ENCODE measurements around the gene TGFBR3. TPM values are rescaled to one million over a fixed set of nuclear protein-coding genes. Genes with fewer than 3 reads are reported as not detected.

Gene TGFBR3
- total and polyA plus RNA-seq, 2 of the 8 experiments (the other 6 are each of a cell fraction or from before 2014, with no cell fraction given): 2.0 to 6.1 TPM

DNA sequence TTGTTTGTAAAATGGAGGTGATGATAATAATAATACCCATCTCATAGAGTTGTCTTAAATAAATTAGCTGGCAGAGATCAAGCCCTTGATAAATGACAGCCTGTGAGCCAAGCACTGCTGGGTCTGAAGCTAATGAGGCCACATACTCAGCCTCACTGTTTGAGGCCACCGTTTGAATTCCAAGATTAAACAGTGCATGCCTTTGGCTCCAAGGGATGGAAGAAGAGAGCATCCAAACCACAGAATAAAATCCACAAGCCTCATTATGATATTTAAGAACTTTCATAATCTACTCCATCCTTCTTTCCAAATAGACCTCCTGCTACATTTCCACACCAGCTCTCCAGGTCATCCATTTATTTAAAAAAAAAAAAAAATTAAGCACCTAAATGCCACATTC lies 29.0 kb downstream of the TGFBR3 start:
- Histone ChIP-seq H3K79me2 (ENCODE audit: control insufficient read depth in 1 of 2, insufficient read depth in 2 of 2, low read length in 2 of 2) (no peaks in the 10 kb centered on the region), H2BK15ac (ENCODE audit: low read length) (no peak overlapping the region), H2AK5ac (ENCODE audit: low read depth, low read length) (no peak overlapping the region), H3K4me3 (ENCODE audit: extremely low read depth in 1 of 4, insufficient read depth in 2 of 4, low read depth in 3 of 4, low read length in 4 of 4) (no peak overlapping the region), H4K8ac (ENCODE audit: extremely low read depth, insufficient read depth, low read length) (no peak overlapping the region), H3K27ac (ENCODE audit: low read depth, low read length) (no peak overlapping the region), H3K18ac (ENCODE audit: extremely low read depth, low read length) (no peak overlapping the region), H2BK5ac (ENCODE audit: low read depth, low read length) (no peak overlapping the region), H3K36me3 (ENCODE audit: control insufficient read depth in 2 of 4, insufficient read depth in 4 of 4, low read length in 3 of 4) (no peaks in the 10 kb centered on the region), H2BK20ac (ENCODE audit: low read length) (no peak overlapping the region), H3K23ac (ENCODE audit: insufficient read length) (no peak overlapping the region), H3K9me3 (ENCODE audit: insufficient read depth in 2 of 2, low read depth in 1 of 2, low read length in 1 of 2) (no peaks in the 10 kb centered on the region), H4K20me1 (replicated peaks in 1 of 2; ENCODE audit: control insufficient read depth in 1 of 2, insufficient read depth in 2 of 2, low read length in 2 of 2) (no peaks in the 10 kb centered on the region), H2AFZ (ENCODE audit: low read length) (no peak overlapping the region), H3K14ac (ENCODE audit: insufficient read length) (no peak overlapping the region), H3K4me1 (replicated peaks in 1 of 4; ENCODE audit: control insufficient read depth in 3 of 4, insufficient read depth in 4 of 4, low read length in 3 of 4) (no peaks in the 10 kb centered on the region), H3K27me3 (replicated peaks in 1 of 4; ENCODE audit: control insufficient read depth in 3 of 4, extremely low read depth in 1 of 4, insufficient read depth in 3 of 4, low read length in 3 of 4) (no peaks in the 10 kb centered on the region), H4K91ac (replicated peaks; ENCODE audit: insufficient read length, low read length) (no peak overlapping the region), H4K5ac (ENCODE audit: insufficient read length, low read depth, low read length) (no peak overlapping the region), H3K4me2 (ENCODE audit: insufficient read depth in 1 of 2, low read depth in 2 of 2, low read length in 2 of 2) (no peak overlapping the region), H3K79me1 (ENCODE audit: low read depth, low read length) (no peaks in the 10 kb centered on the region), H3K9ac (replicated peaks in 1 of 4; ENCODE audit: extremely low read depth in 1 of 4, low read depth in 3 of 4, low read length in 3 of 4) (no peak overlapping the region), H3K23me2 (ENCODE audit: low read depth, low read length) (no peaks in the 10 kb centered on the region), H2BK12ac (ENCODE audit: low read depth, low read length) (no peak overlapping the region), H3K56ac (replicated peaks; ENCODE audit: insufficient read length, low read depth, low read length) (no peak overlapping the region), H2BK120ac (replicated peaks; ENCODE audit: low read depth, low read length) (no peak overlapping the region), H3K4ac (replicated peaks; ENCODE audit: insufficient read length, low read depth, low read length) (no peak overlapping the region)
- no peak for FAIRE-seq
- CTCF ChIA-PET (ENCODE audit: partially characterized antibody): no interaction called here
- no peak for DNase-seq (ENCODE audit: low read depth in 1 of 2, low spot score in 2 of 2)
- 95% methylated on average over 1 of the region's 1 CpG; no CpG with 5 or more reads in 1 of the 2 experiments for WGBS, 2 experiments (ENCODE audit: extremely low coverage in 1 of 2, insufficient coverage in 1 of 2, insufficient read length in 1 of 2, insufficient replicate concordance in 2 of 2, low coverage in 1 of 2, low lambda C conversion rate in 2 of 2, missing lambda C conversion rate in 1 of 2)
- TF ChIP-seq, protein P1, sequence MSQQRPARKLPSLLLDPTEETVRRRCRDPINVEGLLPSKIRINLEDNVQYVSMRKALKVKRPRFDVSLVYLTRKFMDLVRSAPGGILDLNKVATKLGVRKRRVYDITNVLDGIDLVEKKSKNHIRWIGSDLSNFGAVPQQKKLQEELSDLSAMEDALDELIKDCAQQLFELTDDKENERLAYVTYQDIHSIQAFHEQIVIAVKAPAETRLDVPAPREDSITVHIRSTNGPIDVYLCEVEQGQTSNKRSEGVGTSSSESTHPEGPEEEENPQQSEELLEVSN (IDR thresholded peaks at IDR 0.05): no peak
- TF ChIP-seq FOSL1 (IDR thresholded peaks at IDR 0.05; ENCODE audit: insufficient read depth, low read depth, low read length) (no peak), KDM4A (IDR thresholded peaks at IDR 0.05; ENCODE audit: low read depth, low read length, severe bottlenecking) (no peak), CEBPB (IDR thresholded peaks at IDR 0.05; ENCODE audit: low read depth, low read length) (no peak)
- TF ChIP-seq, protein P2, sequence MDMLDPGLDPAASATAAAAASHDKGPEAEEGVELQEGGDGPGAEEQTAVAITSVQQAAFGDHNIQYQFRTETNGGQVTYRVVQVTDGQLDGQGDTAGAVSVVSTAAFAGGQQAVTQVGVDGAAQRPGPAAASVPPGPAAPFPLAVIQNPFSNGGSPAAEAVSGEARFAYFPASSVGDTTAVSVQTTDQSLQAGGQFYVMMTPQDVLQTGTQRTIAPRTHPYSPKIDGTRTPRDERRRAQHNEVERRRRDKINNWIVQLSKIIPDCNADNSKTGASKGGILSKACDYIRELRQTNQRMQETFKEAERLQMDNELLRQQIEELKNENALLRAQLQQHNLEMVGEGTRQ (IDR thresholded peaks at IDR 0.05; ENCODE audit: low read length): no peak
- POLR2A ChIA-PET (ENCODE audit: partially characterized antibody): no interaction called here

Data from H1 (cell line).